ENCODE data around the gene PNPLA1. TPM values are rescaled to one million over a fixed set of nuclear protein-coding genes. Genes with fewer than 3 reads are reported as not detected.

The PNPLA1 gene
- total RNA-seq, 1 experiment from 2014 or later, result 0.10 TPM

DNA sequence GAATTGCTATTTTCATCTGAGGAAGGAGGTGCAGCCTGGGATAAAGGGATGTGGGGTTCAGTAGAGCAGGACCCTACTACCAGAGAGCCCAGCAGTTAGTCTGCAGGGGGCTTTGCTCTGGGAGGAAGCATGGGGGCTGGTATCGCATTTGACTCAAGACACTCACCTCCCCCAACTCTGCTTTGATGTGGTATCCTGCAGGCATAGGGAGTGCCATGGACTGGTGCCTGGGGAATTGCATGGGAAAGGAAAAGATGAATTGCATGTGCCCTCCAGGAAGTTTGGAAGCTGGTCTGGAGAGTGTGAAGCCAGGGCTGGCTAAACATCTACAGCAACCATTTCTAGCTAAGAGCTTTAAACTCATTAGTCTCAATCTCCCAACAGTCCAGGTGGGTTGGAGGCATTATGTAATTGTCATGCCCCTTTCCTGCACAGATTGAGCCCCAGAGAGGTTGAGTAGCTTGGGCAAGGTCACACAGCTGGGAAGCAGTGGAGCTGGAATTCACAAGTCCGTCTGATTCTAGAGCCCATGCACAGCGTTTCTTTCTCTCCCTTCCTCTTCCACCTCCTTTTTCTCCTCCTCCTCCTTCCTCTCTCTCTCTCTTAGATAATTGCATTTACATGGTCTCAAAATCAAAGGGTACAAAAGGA is 26.2 kb upstream of the PNPLA1 start:
- H3K4me3 ChIP-seq (replicated peaks in 1 of 2; ENCODE audit: low read depth in 1 of 2, low read length in 2 of 2), result no peak overlapping the region
- intact Hi-C loops (cut with micrococcal nuclease), result no loop called here
- RAD21 ChIA-PET (ENCODE audit: low non-redundant PET in 1 of 2, low total read pairs in 2 of 2, uncharacterized antibody in 2 of 2, unreplicated experiment in 2 of 2), result no interaction called here

GRCh38 chr6:36244641-36245280 is 25.1 kb upstream of the PNPLA1 start:
- ChIA-PET RAD21 (ENCODE audit: low non-redundant PET in 1 of 2, low total read pairs in 2 of 2, uncharacterized antibody in 2 of 2, unreplicated experiment in 2 of 2) (no interaction called here), CTCF (interaction anchor here (0.9 kb wide), 1 partner anchor 57 kb away, joined by 3 read pairs; no protein-coding TSS in a partner anchor)

More for the DNA sequence above, 26.2 kb upstream of the PNPLA1 start:
- ChIA-PET POLR2A (no interaction called here), CTCF (no interaction called here)
- no TSS peak for BruUV-seq (replicated peaks)
- Histone ChIP-seq H3K27me3 (ENCODE audit: insufficient read depth, low read length) (no peaks in the 10 kb centered on the region), H3K4me1 (ENCODE audit: control insufficient read depth in 1 of 2, insufficient read depth in 2 of 2, low read length in 2 of 2) (peaks cover 0 to 13% of the 10 kb centered on the region in 2 experiments; a peak in 2 of 4 replicates), H4K20me1 (ENCODE audit: insufficient read depth) (no peaks in the 10 kb centered on the region), H3K9me2 (ENCODE audit: insufficient read depth) (no peaks in the 10 kb centered on the region), H3K9ac (ENCODE audit: low read length) (no peak overlapping the region), H3K9me3 (ENCODE audit: control insufficient read depth in 1 of 2, insufficient read depth in 1 of 2, low read depth in 1 of 2, low read length in 2 of 2) (no peaks in the 10 kb centered on the region), H3K79me2 (ENCODE audit: insufficient read depth, low read length) (no peaks in the 10 kb centered on the region), H3K4me2 (ENCODE audit: low read length) (no peak overlapping the region), H3K27ac (ENCODE audit: low read depth, low read length) (no peak overlapping the region), H3K36me3 (ENCODE audit: control insufficient read depth in 1 of 2, insufficient read depth in 2 of 2, low read length in 2 of 2) (no peaks in the 10 kb centered on the region), H2AFZ (ENCODE audit: low read depth, low read length, poor library complexity, severe bottlenecking) (no peak overlapping the region)
- ATAC-seq (no peak), DNase-seq (ENCODE audit: low read depth, low spot score) (no peak)
- no peak for TF ChIP-seq YY1 (IDR thresholded peaks at IDR 0.05; ENCODE audit: extremely low read depth, insufficient replicate concordance, low read depth, low read length)
- no peak for TF ChIP-seq CBX3 (IDR thresholded peaks at IDR 0.05; ENCODE audit: low read depth)
- no peak for TF ChIP-seq EZH2 (IDR thresholded peaks at IDR 0.05)
- TF ChIP-seq SIN3A (IDR thresholded peaks at IDR 0.05; ENCODE audit: low read depth), result no peak
- peak; percentile 98 for TF ChIP-seq TCF7L2 (IDR thresholded peaks at IDR 0.05; ENCODE audit: borderline replicate concordance, extremely low read depth, insufficient read depth, insufficient read length)

More at GRCh38 chr6:36244641-36245280, 25.1 kb upstream of the PNPLA1 start:
- Histone ChIP-seq H2AFZ (ENCODE audit: low read depth, low read length, poor library complexity, severe bottlenecking) (no peak overlapping the region), H3K27ac (ENCODE audit: low read depth, low read length) (no peak overlapping the region), H3K4me1 (ENCODE audit: control insufficient read depth in 1 of 2, insufficient read depth in 2 of 2, low read length in 2 of 2) (peaks cover 0 to 13% of the 10 kb centered on the region in 2 experiments; a peak in 2 of 4 replicates), H3K4me3 (replicated peaks in 1 of 2; ENCODE audit: low read depth in 1 of 2, low read length in 2 of 2) (no peak overlapping the region), H3K9ac (ENCODE audit: low read length) (no peak overlapping the region), H3K9me3 (ENCODE audit: control insufficient read depth in 1 of 2, insufficient read depth in 1 of 2, low read depth in 1 of 2, low read length in 2 of 2) (no peaks in the 10 kb centered on the region), H3K27me3 (ENCODE audit: insufficient read depth, low read length) (no peaks in the 10 kb centered on the region), H3K9me2 (ENCODE audit: insufficient read depth) (no peaks in the 10 kb centered on the region), H3K79me2 (ENCODE audit: insufficient read depth, low read length) (no peaks in the 10 kb centered on the region), H3K4me2 (ENCODE audit: low read length) (peak overlapping the region; percentile 19; the same call in 1 of the 2 replicates), H4K20me1 (ENCODE audit: insufficient read depth) (no peaks in the 10 kb centered on the region), H3K36me3 (ENCODE audit: control insufficient read depth in 1 of 2, insufficient read depth in 2 of 2, low read length in 2 of 2) (no peaks in the 10 kb centered on the region)
- ATAC-seq, result peak; percentile 63
- POLR2A ChIA-PET, result no interaction called here
- TF ChIP-seq POLR2AphosphoS5 (IDR thresholded peaks at IDR 0.05; ENCODE audit: low read depth, low read length) (no peak), POLR2A (IDR thresholded peaks at IDR 0.05; ENCODE audit: borderline replicate concordance, extremely low read depth, insufficient read depth, insufficient read length) (peak; percentile 71)
- DNase-seq (ENCODE audit: low read depth, low spot score), result peak; percentile 23
- no TSS peak for BruUV-seq (replicated peaks)
- intact Hi-C loops (cut with micrococcal nuclease), result no loop called here

Measured in HCT116 (cell line).